Astrocyte (in vitro differentiated cells and primary cell): ENCODE data around the gene BBIP1.

Experiments
- CTCF ChIP-seq: IDR thresholded peaks from 2 replicates; pipeline ENCODE4 v1.5.1; 2011; ENCODE audit warnings: low read depth, mild to moderate bottlenecking, inconsistent platforms, low read length, moderate library complexity; ENCODE audit not compliant: insufficient read depth
- EZH2 ChIP-seq: IDR thresholded peaks from 2 replicates; pipeline ENCODE4 v1.6.1; 2012; ENCODE audit warnings: mild to moderate bottlenecking, low read length, inconsistent platforms; ENCODE audit not compliant: insufficient read depth

GRCh38 chr10:110880012-110880411 lies 39.0 kb downstream of the BBIP1 start:
- TF ChIP-seq CTCF (no peak), EZH2 (no peak)
